CD4-positive, alpha-beta T cell treated with Interferon gamma for 1 hour (primary cell): ENCODE data around the gene RAB11FIP5.
"Not testable (repeated sequence)": the region's sequence is repeated elsewhere in the genome, so short reads cannot be mapped to it uniquely, and the experiment has no call there.

Experiments used
- DNase-seq: peaks from one replicate; pipeline ENCODE4 v3.0.0-alpha.2; 2020

Gene RAB11FIP5

GRCh38 chr2:73069855-73070642 lies 42.7 kb downstream of the RAB11FIP5 start:
- no peak for DNase-seq

- no peak for DNase-seq
Observed at GRCh38 chr2:73069041-73069854, 43.5 kb downstream of the RAB11FIP5 start.

GRCh38 chr2:73068147-73068546 lies 44.6 kb downstream of the RAB11FIP5 start:
- DNase-seq = no peak

- DNase-seq = no peak
Observed at GRCh38 chr2:73067043-73067442, 45.7 kb downstream of the RAB11FIP5 start.

GRCh38 chr2:73065070-73065469 lies 47.7 kb downstream of the RAB11FIP5 start:
- DNase-seq = not testable (repeated sequence)

- DNase-seq = no peak
Observed at GRCh38 chr2:73063909-73064875, 48.6 kb downstream of the RAB11FIP5 start.

- DNase-seq = no peak
Observed at GRCh38 chr2:73063472-73063871, 49.3 kb downstream of the RAB11FIP5 start.

- DNase-seq = no peak
Observed at GRCh38 chr2:73059106-73059505, 53.6 kb downstream of the RAB11FIP5 start.

- no peak for DNase-seq
Observed at GRCh38 chr2:73054980-73055379, 57.8 kb downstream of the RAB11FIP5 start.

- no peak for DNase-seq
Observed at GRCh38 chr2:73053316-73054114, 59.2 kb downstream of the RAB11FIP5 start.

- no peak for DNase-seq
Observed at GRCh38 chr2:73050121-73050545, 62.6 kb downstream of the RAB11FIP5 start.

GRCh38 chr2:73043929-73044832 lies 68.6 kb downstream of the RAB11FIP5 start:
- DNase-seq = no peak

GRCh38 chr2:73043276-73043675 lies 69.5 kb downstream of the RAB11FIP5 start:
- DNase-seq = no peak

GRCh38 chr2:73037947-73038585 lies 74.7 kb downstream of the RAB11FIP5 start:
- no peak for DNase-seq

- no peak for DNase-seq
Observed at GRCh38 chr2:73036766-73037165, 76.0 kb downstream of the RAB11FIP5 start.

GRCh38 chr2:73035899-73036711 lies 76.6 kb downstream of the RAB11FIP5 start:
- no peak for DNase-seq

- peak; percentile 19 for DNase-seq
Observed at GRCh38 chr2:73034661-73035375, 77.9 kb downstream of the RAB11FIP5 start.

- DNase-seq = no peak
Observed at GRCh38 chr2:73033766-73034381, 78.9 kb downstream of the RAB11FIP5 start.
